NCI-H2196 (cell line): Measurements from ENCODE around the gene COQ9.
A peak's percentile ranks its signal among the peaks of the same experiment; 100 is the strongest.
"Not testable (repeated sequence)": the region's sequence is repeated elsewhere in the genome, so short reads cannot be mapped to it uniquely, and the experiment has no call there.

Experiments used
- DNase-seq: peaks from one replicate; lab custom pipeline; 2025; ENCODE audit not compliant: unreplicated experiment; lab: John Stamatoyannopoulos, UW

Gene COQ9, protein sequence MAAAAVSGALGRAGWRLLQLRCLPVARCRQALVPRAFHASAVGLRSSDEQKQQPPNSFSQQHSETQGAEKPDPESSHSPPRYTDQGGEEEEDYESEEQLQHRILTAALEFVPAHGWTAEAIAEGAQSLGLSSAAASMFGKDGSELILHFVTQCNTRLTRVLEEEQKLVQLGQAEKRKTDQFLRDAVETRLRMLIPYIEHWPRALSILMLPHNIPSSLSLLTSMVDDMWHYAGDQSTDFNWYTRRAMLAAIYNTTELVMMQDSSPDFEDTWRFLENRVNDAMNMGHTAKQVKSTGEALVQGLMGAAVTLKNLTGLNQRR

DNA sequence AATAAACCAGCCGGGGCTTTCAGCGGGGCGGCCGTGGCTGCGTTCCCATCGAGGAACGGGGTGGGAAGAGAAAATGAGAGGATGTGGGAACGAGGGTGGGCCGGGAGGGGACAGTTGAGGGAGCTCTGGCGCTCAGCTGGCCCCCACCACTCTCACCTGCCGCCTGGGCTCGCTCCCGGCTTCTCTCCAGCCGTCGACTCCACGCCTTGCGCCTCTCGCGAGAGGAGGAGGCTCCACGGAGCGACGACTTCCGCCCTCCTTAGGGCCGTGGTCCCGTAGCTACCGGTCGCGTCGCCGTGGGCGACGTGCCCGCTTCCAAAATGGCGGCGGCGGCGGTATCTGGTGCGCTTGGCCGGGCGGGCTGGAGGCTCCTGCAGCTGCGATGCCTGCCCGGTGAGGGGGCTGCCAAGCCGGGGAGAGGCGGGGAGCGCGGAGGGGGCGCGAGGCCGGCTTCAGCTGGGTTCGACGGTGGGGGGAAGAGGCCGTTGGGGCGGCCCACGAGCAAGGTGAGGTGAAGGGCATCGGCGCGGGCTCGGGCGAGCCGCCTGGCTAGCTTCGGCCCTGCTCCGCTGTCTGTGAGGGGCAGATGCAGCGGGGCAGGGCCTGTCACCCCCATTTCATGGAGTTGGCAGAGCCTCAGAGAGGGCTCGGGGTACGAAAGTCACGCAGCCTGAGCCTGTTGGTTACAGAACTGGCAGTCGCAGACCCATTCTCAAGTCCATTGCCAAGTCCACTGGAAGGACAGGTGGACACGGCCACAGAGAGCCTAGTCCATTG, at the start of gene COQ9, which contains the start of gene CIAPIN1:
Gene COQ9 (plus strand): TSS at position 294 of the 777 bp plus-strand sequence. CDS start 27 bp downstream, at position 321.
Gene CIAPIN1 (minus strand): TSS at position 200 of the 777 bp plus-strand sequence. CDS start 6,457 bp downstream, outside the sequence.
- DNase-seq = peak; percentile 83

DNA sequence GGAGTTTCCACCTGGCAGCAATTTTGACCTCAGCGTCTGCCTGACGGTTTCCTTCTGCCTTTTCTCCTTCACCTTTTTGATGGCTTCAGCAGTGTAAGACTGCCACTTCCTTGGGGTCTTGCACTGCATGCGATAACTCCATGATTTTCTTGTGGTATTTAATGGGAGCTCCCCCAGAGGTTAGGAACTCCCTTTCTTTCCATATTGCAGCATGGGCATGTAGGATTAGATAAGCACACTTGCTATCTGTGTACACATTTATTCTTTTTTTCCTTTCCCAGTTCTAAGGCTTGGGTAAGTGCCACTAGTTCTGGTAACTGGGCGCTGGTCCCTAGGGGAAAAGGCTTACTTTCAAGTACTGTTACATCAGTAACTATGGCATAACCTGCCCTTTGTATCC, 49.8 kb upstream of the COQ9 start:
- DNase-seq = not testable (repeated sequence)

DNA sequence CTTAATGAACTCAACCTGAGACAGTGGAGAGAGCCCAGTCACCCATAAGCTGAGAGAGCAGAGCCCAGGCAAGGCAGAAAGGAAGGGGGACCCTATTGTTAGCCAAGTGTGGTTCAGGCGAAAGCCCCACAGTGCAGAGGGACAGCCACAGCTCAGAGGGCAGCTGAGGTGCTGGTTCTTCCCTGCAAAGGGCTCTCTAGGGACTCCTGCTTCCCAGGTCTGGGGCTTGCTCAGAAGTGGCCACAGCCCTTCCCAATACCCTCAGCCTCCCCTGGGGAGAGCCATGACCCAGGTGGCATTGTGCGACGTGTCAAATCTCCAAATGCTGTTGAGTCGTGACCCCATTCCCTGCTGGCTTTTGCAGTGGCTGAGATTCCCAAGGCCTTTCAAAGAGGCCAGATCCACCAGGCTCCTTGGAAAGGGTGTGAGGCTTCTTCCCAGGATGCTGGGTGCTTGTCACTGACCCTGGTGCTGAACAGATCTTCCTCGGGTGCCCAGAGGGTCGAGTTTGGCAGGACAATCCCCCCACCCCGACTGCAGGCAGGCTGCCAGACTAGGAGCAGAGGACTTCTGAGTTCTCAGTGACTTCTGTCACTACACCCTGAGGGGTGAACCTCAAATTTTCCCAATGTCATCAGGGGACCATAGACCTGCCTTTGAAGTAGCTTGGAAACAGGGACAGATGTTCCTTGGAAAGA, 45.2 kb upstream of the COQ9 start:
- no peak for DNase-seq

DNA sequence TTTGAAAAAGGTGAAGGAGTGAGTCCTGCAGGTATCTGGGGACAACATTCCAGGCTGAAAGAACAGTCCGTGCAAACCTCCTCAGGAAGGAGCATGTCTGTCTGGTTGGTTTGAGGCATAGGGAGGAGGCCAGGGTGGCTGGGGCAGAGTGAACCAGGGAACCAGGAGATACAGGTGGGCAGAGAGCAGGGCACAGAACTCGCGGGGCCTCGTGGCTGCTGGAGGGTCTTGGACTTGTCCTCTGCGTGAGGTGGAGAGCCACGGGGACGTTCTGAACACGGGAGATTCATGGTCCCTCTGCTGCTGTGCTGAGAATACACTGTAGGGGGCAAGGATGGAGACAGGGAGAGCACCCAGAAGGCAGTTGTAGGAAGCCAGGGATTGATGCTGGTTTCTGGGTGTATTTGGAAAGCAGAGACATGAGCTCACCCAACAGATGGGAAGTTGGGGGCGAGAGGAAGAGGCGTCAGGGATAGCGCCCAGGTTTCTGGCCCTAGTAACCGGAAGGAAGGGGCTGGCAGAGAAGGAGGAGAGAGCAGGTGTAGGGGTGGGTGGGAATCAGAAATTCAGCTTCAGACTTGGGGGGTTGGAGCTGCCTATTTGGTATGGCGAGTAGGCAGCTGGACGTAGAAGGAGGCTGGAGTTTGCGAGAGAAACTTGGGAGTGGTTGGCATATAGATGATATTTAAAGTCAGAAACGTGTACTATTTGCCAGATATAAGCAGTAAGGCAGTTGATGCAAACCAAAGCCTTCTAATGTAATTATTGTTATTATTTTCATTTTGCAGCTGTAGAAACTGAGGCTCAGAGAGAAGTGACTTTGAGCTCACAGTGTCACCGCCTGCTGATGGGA, 43.1 kb upstream of the COQ9 start, which contains the start of gene CCL17:
Gene CCL17 (plus strand): TSS at position 803 of the 853 bp plus-strand sequence. CDS start 9,166 bp downstream, outside the sequence.
- DNase-seq = no peak

DNA sequence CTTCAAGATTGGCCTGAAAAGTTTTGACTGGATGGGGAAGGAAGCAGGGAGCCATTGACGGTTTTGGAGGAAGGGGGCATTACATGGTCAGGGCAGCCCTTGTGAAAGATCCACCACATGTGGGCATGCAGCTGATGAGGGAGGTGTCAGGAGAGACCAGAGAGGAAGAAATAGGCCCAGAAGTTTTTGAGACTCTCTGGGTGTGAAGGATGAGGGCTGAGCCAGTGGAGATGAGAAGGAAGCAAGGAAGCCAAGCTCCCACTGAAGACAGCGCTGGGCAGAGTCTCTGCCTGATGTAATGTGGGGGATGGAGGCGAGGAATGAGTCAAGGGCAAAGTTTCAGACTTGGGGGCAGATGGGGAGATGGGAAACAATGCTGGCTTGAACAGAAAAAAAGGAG, 42.2 kb upstream of the COQ9 start:
- DNase-seq = no peak

DNA sequence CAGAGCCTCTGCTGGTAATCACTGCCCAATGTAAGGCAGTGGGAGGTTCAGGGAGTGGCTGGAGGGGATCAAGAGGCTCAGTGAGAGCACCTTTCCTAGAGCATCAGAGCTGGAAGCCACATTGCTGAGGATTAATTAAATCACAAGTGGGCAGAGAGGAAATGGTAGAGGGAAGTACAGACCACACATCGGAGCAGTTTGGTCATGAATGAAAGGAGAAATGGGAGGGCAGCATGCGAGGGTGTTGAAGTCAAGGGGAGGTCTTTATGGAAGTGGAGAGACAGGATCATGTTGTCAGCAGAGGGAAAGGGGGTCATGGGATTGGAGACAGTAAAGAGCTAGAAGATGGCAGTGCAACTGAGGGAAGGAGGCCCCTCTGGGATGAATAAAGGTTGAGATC, 40.4 kb upstream of the COQ9 start:
- no peak for DNase-seq

DNA sequence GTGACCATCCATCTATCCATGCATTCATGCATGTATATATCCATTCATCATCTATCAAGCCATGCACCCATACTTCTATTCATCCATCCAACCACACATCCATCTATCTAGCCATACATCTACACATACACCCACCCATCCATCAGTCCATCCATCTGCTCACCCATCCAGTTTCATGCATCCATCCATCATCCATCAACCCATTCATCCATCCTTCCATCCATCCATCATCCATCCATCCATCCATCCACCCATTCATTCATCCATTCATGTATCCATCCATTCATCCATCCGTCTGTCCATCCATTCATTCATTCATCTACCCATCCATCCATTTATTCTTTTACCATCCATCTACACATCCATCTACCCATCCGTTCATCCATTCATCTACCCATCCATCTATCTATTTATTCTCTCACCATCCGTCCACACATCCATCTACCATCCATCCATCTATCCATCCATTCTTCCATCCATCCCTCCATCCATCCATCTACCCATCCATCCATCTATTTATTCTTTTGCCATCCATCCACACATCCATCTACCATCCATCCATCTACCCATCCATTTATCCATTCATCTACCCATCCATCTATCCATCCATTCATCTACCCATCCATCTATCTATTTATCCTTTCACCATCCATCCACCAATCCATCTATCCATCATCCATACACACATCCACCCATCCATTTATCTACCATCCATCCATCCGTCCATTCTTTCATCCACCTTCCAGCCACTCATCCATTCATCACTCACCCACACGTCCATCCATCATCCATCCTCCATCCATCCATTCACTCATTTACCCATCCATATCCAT, 39.5 kb upstream of the COQ9 start:
- DNase-seq = no peak

DNA sequence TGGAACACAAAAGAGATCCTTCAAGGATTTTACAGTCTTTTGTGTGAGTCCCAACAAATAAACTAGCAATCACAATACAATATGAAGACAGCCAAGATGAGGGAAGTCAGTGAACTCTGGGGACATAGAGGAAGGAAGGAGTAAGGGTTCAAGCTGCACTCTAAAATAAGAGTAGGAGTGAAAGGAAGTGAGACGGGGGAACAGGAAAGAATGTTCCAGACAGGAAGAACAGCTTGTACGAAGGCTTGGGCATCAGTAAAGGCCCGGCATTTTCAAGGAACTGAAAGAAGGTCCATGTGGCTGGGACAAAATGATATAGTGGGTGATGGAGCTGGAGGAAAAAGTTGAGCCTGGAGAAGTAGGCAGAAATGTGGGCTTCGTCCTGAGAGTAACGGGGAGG, 38.2 kb upstream of the COQ9 start:
- DNase-seq = no peak

DNA sequence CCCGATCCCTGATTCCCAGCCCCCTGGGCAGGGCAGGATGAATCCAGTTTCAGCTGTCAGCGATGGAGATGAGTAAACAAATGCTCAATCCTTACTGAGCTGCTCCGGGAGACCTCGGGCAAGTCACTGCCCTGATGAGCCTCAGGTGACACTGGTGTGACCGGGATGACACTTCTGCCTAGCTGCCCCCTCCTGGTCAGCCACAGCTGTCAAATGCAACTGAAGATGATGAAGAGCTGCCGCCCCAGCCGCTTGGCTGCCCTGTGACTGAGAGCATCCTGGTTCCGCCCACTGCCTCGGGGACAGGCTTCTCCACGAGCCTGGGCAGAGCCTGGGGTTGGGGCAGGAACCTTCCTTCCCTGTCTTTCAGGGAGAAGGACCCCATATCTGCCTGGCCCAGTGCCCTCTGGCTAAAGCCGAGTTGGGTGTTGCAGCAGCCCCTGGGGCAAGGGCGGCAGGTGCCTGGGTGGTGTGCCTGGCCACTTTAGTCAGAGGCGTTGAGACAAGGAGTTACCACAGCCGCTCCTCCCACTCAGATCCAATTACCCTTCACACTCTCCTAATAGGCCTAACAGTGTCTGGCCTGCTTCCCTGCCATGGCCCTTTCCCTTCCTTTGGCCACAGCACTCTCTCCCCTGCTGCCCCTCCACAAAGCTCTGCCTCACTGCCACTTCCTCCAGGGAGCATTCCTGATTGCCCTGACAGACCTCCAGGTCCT, 37.2 kb upstream of the COQ9 start:
- DNase-seq = peak; percentile 21

DNA sequence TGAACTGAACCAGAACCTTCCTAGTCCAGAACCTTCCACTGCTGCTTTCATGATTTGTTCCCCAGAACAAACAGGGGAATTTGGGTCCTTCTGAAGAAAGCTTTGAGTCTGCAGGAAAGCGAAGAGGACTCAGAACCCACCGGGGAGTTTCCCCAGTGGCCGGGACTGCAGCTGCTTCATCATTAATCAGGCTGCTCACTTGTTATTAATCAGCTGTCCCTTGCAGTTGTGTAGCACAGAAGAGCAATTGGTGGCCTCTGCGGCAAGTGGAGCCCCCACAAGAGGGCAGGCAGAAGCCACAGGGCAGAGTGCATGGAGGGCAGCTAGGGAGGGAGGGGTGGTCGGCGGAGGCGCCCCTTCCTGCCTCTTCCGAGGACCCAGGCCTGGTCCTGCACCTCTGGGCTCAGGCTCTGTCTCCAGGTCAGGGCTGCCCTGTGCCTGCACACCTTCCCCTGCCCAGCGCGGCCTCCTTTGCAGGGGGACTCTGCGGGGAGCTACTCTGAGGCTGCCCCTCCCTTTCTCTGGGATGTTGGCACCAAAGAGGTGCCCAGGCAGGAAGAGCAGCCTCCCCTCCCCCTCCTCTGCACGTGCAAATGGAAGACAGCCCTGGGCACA, 35.8 kb upstream of the COQ9 start:
- DNase-seq = no peak

DNA sequence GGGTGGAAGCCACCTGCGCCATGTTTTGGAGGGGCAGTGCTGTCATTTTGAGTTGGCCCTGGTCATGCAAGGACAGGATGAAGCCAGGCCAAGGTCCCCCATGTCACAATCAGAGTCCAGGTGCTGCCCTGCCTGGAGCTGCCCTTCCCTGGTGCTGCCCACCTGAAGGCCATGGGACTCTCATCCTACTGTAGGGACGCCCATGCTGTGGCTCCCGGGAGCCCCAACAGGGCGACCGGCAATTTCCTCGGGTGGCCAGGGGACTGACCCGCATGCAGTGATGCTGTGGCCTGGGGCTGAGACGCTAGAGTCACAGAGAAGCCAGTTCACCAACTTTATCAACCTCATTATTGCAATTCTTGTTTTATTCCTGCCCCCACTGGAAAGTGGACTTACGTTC, 34.7 kb upstream of the COQ9 start:
- no peak for DNase-seq

DNA sequence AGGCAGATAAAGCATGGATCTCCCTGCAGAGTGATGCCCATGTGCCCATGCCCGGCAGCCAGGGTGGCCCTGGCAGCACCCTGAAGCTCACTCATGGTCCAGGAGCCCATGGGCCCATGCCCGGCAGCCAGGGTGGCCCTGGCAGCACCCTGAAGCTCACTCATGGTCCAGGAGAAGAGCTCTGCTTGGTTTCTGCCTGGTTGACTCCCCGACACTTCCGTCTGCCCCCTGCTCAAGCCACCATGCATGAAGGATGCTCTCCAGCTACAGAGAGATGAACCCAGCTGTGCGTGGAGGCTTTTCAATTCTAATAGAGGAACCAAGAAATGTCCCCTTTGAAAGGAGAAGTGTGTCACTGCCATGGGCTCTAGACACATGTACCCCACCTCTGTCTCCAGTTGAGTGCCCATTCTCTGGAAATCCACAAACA, 34.0 kb upstream of the COQ9 start:
- DNase-seq = no peak

DNA sequence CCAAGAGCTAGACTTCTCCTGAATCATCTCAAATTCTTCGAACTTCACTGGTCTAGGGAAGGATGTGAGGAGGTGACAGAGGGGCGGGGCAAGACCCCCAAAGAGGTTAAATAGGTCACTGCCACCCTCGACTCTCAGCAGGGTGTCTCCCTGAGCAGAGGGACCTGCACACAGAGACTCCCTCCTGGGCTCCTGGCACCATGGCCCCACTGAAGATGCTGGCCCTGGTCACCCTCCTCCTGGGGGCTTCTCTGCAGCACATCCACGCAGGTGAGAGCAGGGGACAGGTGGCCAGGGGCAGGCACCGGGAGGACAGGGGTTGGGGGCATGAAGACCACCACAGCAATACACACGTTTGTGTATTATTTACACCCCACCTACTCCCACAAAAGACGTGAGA, 33.5 kb upstream of the COQ9 start:
- DNase-seq = no peak

DNA sequence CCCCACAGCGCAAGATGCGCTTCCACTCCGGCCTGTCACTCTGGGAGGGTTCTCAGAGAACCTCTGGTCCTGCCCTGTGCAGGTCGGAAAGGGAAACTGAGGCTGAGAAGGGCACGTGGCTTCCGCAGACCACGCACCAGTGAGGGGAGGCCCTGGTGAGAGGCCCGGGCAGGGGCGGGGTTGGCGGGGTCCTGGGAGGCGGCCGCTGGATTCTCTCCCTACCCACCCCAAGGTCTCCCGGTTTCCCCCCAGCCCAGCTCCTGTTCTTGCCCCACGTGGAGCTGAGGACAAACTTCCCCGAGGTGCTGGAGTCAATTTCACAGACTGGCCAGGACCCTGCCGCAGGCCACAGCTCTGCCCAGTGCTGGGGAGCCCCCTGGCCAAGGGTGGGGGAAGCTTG, 31.2 kb upstream of the COQ9 start:
- DNase-seq = no peak

DNA sequence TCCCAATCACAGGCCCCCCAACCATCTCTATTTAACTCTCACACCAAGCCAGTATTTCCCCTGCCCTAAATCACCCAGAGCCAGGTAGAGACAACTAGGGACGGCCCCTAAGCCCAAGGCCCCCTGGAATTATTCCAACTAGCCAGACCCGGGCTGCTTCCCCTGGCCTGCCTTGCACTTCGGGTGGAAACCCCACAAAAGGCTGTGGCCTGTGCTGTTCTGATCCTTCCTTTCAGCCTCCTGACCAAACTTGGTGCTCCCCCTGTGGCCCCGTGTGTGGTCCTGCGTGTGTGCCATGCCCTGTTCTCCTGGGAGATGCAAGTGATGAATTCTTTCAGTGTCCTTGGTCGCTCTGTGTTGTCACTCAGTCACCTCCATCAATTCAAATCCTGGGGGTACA, 27.8 kb upstream of the COQ9 start:
- DNase-seq = no peak

DNA sequence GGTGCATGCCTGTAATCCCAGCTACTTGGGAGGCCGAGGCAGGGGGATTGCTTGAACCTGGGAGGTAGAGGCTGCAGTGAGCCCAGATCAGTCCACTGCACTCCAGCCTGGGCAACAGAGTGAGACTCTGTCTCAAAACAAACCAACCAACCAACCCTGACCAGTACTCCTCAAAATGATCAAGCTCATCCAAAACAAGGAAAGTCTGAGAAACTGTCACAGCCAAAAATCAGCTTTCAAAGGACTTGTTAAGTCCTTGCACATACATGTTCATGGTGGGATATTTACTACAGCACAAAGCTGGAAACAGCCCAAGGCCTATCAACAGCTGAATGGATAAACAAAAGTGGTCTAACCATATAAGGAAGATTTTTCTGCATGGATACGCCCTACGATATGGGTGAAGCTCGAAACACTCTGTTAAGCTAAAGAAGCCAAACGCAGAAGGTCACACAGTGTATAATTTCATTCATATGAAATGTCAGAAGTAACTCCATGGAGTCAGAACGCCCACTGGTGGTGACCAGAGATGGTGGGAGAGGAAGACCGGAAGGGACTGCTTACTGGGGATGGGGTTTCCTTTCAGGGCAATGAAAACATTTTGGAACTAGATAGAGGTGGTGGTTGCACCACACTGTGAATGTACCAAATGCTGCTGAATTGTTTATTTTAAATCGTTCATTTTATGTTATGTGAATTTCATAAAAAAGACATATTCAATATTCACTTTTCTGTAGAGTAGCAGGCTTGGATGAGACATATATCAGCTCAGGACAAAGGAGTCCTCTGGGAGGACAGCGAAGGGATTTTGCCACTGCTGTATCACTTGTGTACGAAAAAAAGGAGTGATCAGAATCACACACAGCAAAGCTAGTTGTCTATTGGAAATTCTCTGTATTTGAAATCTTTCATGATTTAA, 25.0 kb upstream of the COQ9 start:
- no peak for DNase-seq

DNA sequence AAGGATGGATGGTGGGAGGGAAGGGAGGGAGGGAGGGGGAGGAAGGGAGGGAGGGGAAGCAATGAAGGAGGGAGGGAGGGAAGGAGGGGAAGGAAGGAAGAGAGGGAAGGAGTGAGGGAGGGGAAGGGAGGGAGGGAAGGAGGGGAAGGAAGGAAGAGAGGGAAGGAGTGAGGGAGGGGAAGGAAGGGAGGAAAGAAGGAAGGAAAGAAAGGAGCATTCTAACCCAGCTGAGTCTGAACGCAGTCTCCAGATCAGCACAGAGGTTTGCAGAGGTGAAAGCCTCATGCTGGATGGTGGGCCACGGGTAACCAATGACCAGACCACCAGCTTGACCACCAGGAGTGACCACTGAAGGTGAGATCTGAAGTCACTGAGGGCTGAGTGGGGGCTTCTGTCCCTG, 24.1 kb upstream of the COQ9 start:
- no peak for DNase-seq

DNA sequence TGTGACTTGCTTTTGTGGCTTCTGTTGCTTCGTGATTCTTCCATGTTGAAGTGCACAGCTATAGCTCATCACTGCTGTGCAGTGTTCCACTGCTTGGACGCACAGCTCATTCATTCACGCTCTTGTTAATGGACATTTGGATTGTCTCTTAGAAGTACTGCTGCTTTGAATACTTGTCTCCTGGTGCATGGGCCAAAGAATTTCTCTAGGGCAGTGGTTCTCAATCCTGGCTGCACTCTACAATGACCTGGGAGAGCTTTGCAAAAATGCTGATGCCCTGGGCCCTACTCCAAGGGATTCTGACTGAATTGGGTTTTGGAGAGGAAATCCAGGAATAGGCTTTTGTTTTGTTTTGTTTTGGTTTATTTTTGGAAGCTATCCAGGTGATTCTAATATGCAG, 22.7 kb upstream of the COQ9 start:
- no peak for DNase-seq
